Fibroblast of lung (primary cell): ENCODE data around the gene ZSCAN2. TPM values are rescaled to one million over a fixed set of nuclear protein-coding genes. Genes with fewer than 3 reads are reported as not detected.

Experiments
- DNase-seq, 2 donors: peaks; one replicate each; pipeline versions ENCODE4 v3.0.0 to v3.0.0-alpha.2; 2010; ENCODE audit warnings: low read depth in 2 of 2
- H2AFZ ChIP-seq: 2 replicates; pipeline ENCODE4 v1.5.1; 2012; ENCODE audit warnings: low read length, control low read depth, inconsistent platforms
- H3K27ac ChIP-seq: 2 replicates; pipeline ENCODE4 v1.5.1; 2011; ENCODE audit warnings: low read length, control low read depth; ENCODE audit not compliant: insufficient read depth
- H3K27me3 ChIP-seq: 2 replicates; pipeline ENCODE4 v1.5.1; 2011; ENCODE audit warnings: mild to moderate bottlenecking, low read length; ENCODE audit not compliant: control insufficient read depth, insufficient read depth
- H3K36me3 ChIP-seq: 2 replicates; pipeline ENCODE4 v1.5.1; 2011; ENCODE audit warnings: low read length; ENCODE audit not compliant: control insufficient read depth, insufficient read depth
- H3K4me1 ChIP-seq: 2 replicates; pipeline ENCODE4 v1.5.1; 2011; ENCODE audit warnings: low read length; ENCODE audit not compliant: control insufficient read depth, insufficient read depth; ENCODE audit errors: extremely low read depth
- H3K4me2 ChIP-seq: 2 replicates; pipeline ENCODE4 v1.5.1; 2011; ENCODE audit warnings: low read length, control low read depth; ENCODE audit not compliant: insufficient read depth; ENCODE audit errors: extremely low read depth
- H3K4me3 ChIP-seq, 4 experiments: fragments of 200-600 bp in 1 of 4; sonication (generic) in 1 of 4; replicated peaks in 1 of 4; 2 replicates each; pipeline ENCODE4 v1.5.1; 2011 to 2016; ENCODE audit warnings: low read length in 4 of 4, low read depth in 3 of 4, mild to moderate bottlenecking in 3 of 4, control low read depth in 2 of 4, inconsistent platforms in 1 of 4, mixed read lengths in 1 of 4; ENCODE audit not compliant: insufficient read depth in 1 of 4; ENCODE audit errors: control extremely low read depth in 1 of 4
- H3K79me2 ChIP-seq: 2 replicates; pipeline ENCODE4 v1.5.1; 2012; ENCODE audit warnings: mild to moderate bottlenecking, low read length, inconsistent platforms; ENCODE audit not compliant: control insufficient read depth, insufficient read depth
- H3K9ac ChIP-seq: 2 replicates; pipeline ENCODE4 v1.5.1; 2011; ENCODE audit warnings: mild to moderate bottlenecking, low read length, control low read depth; ENCODE audit not compliant: insufficient read depth
- H3K9me3 ChIP-seq: 2 replicates; pipeline ENCODE4 v1.5.1; 2012; ENCODE audit warnings: low read depth, low read length; ENCODE audit not compliant: control insufficient read depth, insufficient read depth
- H4K20me1 ChIP-seq: 2 replicates; pipeline ENCODE4 v1.5.1; 2011; ENCODE audit warnings: low read length; ENCODE audit not compliant: control insufficient read depth, insufficient read depth; ENCODE audit errors: extremely low read depth
- EZH2 ChIP-seq: IDR thresholded peaks from 2 replicates; pipeline ENCODE4 v1.5.1; 2012; ENCODE audit warnings: low read length, control low read depth, mild to moderate bottlenecking; ENCODE audit errors: missing control alignments
- polyA plus RNA-seq, 2 donors: library from polyadenylated mRNA; depleted of rRNA in 1 of 2; stranded (reverse) in 1 of 2; unstranded in 1 of 2; fragments of >200 nt; gene quantifications; 2 replicates each; pipeline ENCODE4 v1.2.1, GENCODE V29; 2011 to 2012; ENCODE audit warnings: missing spikeins in 1 of 2
- total RNA-seq: library from RNA; depleted of rRNA; stranded (reverse); fragments of >200 nt; gene quantifications from 2 replicates; pipeline ENCODE4 v1.2.1, GENCODE V29; 2014
- TF ChIP-seq, protein P1 (sequence below), 2 donors: IDR thresholded peaks in 1 of 2; conservative IDR thresholded peaks in 1 of 2; 1 replicate in 1 of 2; 2 replicates in 1 of 2; pipeline ENCODE4 v1.5.1; 2011 to 2012; ENCODE audit warnings: low read length in 2 of 2, control low read depth in 1 of 2, inconsistent platforms in 1 of 2, low read depth in 1 of 2, mild to moderate bottlenecking in 1 of 2

The ZSCAN2 gene
- total and polyA plus RNA-seq, 2 donors (not counting 1 experiment from before 2014, with no cell fraction given): 6.4 to 9.2 TPM

DNA sequence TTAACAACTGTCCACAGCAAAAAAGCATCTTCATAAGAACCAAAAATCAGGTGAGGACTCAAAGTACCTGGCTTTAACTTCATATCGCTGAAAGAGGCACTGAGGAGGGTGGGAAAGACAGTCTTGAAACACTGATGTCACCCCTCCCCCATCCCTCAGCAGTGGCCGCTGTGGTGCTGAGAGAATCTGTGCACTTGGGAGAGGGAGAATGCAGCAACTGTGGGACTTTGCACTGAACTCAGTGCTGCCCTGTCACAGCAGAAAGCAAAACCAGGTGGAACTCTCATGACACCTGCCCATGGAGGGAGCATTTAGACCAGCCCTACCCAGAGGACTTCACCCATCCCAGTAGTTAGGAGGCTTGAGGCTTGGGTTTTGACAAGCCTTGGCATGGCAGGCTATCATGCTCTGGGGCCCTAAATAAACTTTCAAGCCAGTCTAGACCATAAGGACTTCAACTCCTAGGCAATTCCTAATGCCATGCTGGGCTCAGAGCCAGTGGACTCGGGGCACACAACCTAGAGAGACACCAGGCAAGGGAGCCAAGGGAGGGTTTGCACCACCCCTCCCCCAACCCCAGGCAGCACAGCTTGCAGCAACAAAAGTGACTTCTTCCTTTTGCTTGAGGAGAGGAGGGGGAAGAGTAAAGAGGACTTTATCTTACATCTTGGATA is 6.1 kb upstream of the ZSCAN2 start:
- no peaks in the 10 kb centered on the region for H3K79me2 ChIP-seq
- no peaks in the 10 kb centered on the region for H3K36me3 ChIP-seq
- no peak for TF ChIP-seq EZH2
- TF ChIP-seq, protein P1, sequence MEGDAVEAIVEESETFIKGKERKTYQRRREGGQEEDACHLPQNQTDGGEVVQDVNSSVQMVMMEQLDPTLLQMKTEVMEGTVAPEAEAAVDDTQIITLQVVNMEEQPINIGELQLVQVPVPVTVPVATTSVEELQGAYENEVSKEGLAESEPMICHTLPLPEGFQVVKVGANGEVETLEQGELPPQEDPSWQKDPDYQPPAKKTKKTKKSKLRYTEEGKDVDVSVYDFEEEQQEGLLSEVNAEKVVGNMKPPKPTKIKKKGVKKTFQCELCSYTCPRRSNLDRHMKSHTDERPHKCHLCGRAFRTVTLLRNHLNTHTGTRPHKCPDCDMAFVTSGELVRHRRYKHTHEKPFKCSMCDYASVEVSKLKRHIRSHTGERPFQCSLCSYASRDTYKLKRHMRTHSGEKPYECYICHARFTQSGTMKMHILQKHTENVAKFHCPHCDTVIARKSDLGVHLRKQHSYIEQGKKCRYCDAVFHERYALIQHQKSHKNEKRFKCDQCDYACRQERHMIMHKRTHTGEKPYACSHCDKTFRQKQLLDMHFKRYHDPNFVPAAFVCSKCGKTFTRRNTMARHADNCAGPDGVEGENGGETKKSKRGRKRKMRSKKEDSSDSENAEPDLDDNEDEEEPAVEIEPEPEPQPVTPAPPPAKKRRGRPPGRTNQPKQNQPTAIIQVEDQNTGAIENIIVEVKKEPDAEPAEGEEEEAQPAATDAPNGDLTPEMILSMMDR (conservative IDR thresholded peaks at IDR 0.05 in 1 of 2, IDR thresholded peaks at IDR 0.05 in 1 of 2; ENCODE audit: low read depth in 1 of 2, low read length in 2 of 2): no peak
- DNase-seq: no peak
- H3K4me1 ChIP-seq: no peaks in the 10 kb centered on the region
- no peak overlapping the region for H3K27ac ChIP-seq
- H3K4me2 ChIP-seq: no peak overlapping the region
- H4K20me1 ChIP-seq: no peaks in the 10 kb centered on the region
- no peak overlapping the region for H3K9ac ChIP-seq
- no peak overlapping the region for H3K4me3 ChIP-seq
- peaks cover 7% of the 10 kb centered on the region for H3K27me3 ChIP-seq
- H3K9me3 ChIP-seq: no peaks in the 10 kb centered on the region
- no peak overlapping the region for H2AFZ ChIP-seq

DNA sequence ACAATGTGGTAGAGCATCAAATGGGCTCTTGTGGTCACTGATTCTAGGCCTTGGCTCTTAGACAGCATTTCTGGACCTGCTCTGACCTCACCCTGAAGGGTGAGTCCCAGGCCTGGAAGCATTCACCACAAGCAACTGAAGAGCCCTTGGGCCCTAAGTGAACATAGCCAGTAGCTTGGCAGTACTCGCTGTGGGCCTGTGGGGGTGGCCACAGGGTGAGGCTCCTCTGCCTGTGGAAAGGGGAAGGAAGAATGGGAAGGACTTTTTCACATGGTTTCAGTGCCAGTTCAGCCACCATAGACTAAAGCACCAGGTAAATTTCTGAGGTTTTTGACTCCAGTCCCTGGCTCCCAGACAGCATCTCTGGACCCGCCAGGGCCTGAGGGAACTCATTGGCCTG is 5.1 kb upstream of the ZSCAN2 start:
- Histone ChIP-seq H3K4me3 (no peak overlapping the region), H2AFZ (no peak overlapping the region), H3K27ac (no peak overlapping the region), H3K4me1 (no peaks in the 10 kb centered on the region), H3K9ac (no peak overlapping the region), H3K79me2 (no peaks in the 10 kb centered on the region), H3K4me2 (no peak overlapping the region), H4K20me1 (no peaks in the 10 kb centered on the region), H3K36me3 (no peaks in the 10 kb centered on the region), H3K9me3 (no peaks in the 10 kb centered on the region), H3K27me3 (peaks cover 7% of the 10 kb centered on the region)
- no peak for DNase-seq
- TF ChIP-seq EZH2: no peak
- TF ChIP-seq, protein P1 (conservative IDR thresholded peaks at IDR 0.05 in 1 of 2, IDR thresholded peaks at IDR 0.05 in 1 of 2; ENCODE audit: low read depth in 1 of 2, low read length in 2 of 2): no peak

DNA sequence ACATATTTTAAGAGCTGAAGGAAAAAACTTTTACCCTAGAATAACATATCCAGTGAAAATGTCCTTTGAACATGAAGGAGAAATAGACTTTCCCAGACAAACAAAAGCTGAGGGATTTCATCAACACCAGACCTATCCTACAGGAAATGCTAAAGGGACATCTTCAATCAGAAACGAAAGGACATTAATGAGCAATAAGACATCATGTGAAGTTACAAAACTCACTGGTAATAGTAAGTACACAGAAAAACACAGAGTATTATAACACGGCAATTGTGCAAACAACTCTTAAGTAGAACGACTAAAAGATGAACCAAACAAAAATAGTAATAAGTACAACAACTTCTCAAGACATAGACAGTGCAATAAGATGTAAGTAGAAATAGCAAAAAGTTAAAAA is 3.5 kb upstream of the ZSCAN2 start:
- Histone ChIP-seq H3K79me2 (peaks cover 1% of the 10 kb centered on the region), H3K9ac (no peak overlapping the region), H2AFZ (no peak overlapping the region), H4K20me1 (no peaks in the 10 kb centered on the region), H3K4me3 (no peak overlapping the region), H3K27ac (no peak overlapping the region), H3K9me3 (no peaks in the 10 kb centered on the region), H3K27me3 (peaks cover 7% of the 10 kb centered on the region), H3K4me1 (no peaks in the 10 kb centered on the region), H3K4me2 (no peak overlapping the region), H3K36me3 (no peaks in the 10 kb centered on the region)
- TF ChIP-seq EZH2: no peak
- TF ChIP-seq, protein P1 (conservative IDR thresholded peaks at IDR 0.05 in 1 of 2, IDR thresholded peaks at IDR 0.05 in 1 of 2; ENCODE audit: low read depth in 1 of 2, low read length in 2 of 2): no peak
- no peak for DNase-seq
